ENCODE results near the gene CARMIL3.
"Not testable (repeated sequence)": the region's sequence is repeated elsewhere in the genome, so short reads cannot be mapped to it uniquely, and the experiment has no call there.

CARMIL3 gene

DNA sequence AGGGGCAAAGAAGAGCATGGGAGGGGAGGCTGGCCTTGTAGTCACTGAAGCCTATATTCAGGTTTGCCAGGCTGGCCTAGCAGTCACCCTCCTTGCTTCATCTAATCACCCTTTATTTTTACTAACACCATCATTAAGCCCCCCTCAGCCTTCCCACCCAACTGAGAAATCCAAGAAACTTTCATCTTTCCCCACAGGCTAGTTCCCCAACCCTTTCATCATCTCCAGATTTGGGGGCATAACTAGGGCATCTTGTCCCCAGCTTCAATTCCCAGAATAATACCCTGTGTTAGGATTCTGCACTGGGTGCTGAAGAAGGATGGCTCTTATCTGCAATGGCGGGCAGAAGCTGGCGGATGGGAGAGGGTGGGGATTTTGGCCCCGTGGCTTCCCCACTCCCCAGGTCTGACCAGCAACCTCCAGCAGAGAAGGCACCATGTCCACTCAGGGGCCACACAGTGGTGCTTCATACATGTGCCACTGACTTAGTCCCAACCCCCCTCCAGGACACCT lies 49.2 kb downstream of the CARMIL3 start:
- peaks cover 0 to 5% (median 0%) of the 10 kb centered on the region in 5 experiments for H3K9me3 ChIP-seq (ENCODE audit: control extremely low read depth in 1 of 5, control insufficient read depth in 4 of 5, insufficient read depth in 2 of 5, low read depth in 1 of 5, low read length in 4 of 5)
- no peak for DNase-seq
- H3K4me1 ChIP-seq (ENCODE audit: control extremely low read depth in 1 of 4, control insufficient read depth in 4 of 4, insufficient read depth in 4 of 4, low read length in 3 of 4), result peaks cover 0 to 3% (median 0%) of the 10 kb centered on the region in 4 experiments
- no peaks in the 10 kb centered on the region for H3K27me3 ChIP-seq (replicated peaks in 2 of 5; ENCODE audit: control insufficient read depth in 4 of 5, insufficient read depth in 5 of 5, low read length in 4 of 5)
- no peak overlapping the region for H3K27ac ChIP-seq (ENCODE audit: insufficient read depth in 1 of 2, low read depth in 1 of 2, low read length in 2 of 2, poor library complexity in 1 of 2, severe bottlenecking in 2 of 2)
- peaks cover 0 to 68% (median 34%) of the 10 kb centered on the region in 4 experiments for H3K36me3 ChIP-seq (ENCODE audit: control insufficient read depth in 4 of 4, insufficient read depth in 4 of 4, low read length in 3 of 4)
- no peak overlapping the region for H3K4me3 ChIP-seq (ENCODE audit: control insufficient read depth in 1 of 7, extremely low read depth in 1 of 7, insufficient read depth in 4 of 7, low read depth in 2 of 7, low read length in 6 of 7)
- CTCF ChIA-PET, result interaction anchor here (1.1 to 11.6 kb wide), 3 partner anchors 10 to 42 kb away, joined by 3 to 188 read pairs (median 7); no protein-coding TSS in a partner anchor
- WGBS (ENCODE audit: insufficient coverage), result 97% methylated on average over 3 of the region's 3 CpGs
- POLR2A ChIA-PET, result no interaction called here

DNA sequence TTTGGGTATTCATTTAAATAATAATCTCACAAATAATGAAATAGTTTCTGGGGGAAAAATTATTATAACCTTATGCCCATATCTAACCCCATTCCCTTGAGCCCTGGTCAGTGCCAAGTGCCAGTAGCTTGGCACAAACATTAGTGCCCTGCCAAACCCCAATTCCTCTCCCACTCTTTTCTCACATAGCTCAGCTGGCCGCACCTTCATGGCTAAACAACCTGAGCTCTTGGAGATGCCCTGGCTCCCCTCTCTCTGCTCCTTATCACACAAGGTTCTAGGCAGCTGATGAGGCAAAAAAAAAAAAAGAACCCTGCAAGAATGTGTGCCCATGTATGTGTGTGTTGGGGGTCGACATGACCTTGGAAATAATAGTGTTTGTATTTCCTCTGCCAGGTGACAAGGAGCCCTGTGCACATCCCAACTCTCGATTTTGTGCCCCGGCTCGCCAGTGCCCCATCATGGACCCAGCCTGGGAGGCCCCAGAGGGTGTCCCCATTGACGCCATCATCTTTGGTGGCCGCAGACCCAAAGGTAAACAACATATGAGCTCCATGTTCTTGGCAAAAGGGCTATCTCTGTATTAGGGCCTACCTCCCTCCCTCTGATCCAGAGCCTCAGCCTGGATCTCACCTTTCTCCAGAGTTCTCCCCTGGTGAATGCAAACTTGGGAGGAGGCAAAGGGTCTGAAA lies 50.7 kb downstream of the CARMIL3 start:
- H3K4me1 ChIP-seq (ENCODE audit: control extremely low read depth in 1 of 4, control insufficient read depth in 4 of 4, insufficient read depth in 4 of 4, low read length in 3 of 4), result peaks cover 0 to 5% (median 0%) of the 10 kb centered on the region in 4 experiments
- ChIA-PET CTCF (interaction anchor here (0.8 to 11.6 kb wide), 3 partner anchors 11 to 60 kb away, joined by 3 to 188 read pairs (median 7); no protein-coding TSS in a partner anchor), POLR2A (interaction anchor here (0.6 kb wide), 1 partner anchor 136 kb away, joined by 4 read pairs; no protein-coding TSS in a partner anchor)
- whole genome bisulfite sequencing (ENCODE audit: insufficient coverage), result 94% methylated on average over 6 of the region's 7 CpGs
- peaks cover 0 to 5% (median 0%) of the 10 kb centered on the region in 5 experiments for H3K9me3 ChIP-seq (ENCODE audit: control extremely low read depth in 1 of 5, control insufficient read depth in 4 of 5, insufficient read depth in 2 of 5, low read depth in 1 of 5, low read length in 4 of 5)
- H3K36me3 ChIP-seq (ENCODE audit: control insufficient read depth in 4 of 4, insufficient read depth in 4 of 4, low read length in 3 of 4), result peaks cover 0 to 64% (median 34%) of the 10 kb centered on the region in 4 experiments
- DNase-seq, result no peak
- H3K27ac ChIP-seq (ENCODE audit: insufficient read depth in 1 of 2, low read depth in 1 of 2, low read length in 2 of 2, poor library complexity in 1 of 2, severe bottlenecking in 2 of 2), result no peak overlapping the region
- no peak overlapping the region for H3K4me3 ChIP-seq (ENCODE audit: control insufficient read depth in 1 of 7, extremely low read depth in 1 of 7, insufficient read depth in 4 of 7, low read depth in 2 of 7, low read length in 6 of 7)
- H3K27me3 ChIP-seq (replicated peaks in 2 of 5; ENCODE audit: control insufficient read depth in 4 of 5, insufficient read depth in 5 of 5, low read length in 4 of 5), result no peaks in the 10 kb centered on the region

- Histone ChIP-seq H3K27ac (ENCODE audit: insufficient read depth in 1 of 2, low read depth in 1 of 2, low read length in 2 of 2, poor library complexity in 1 of 2, severe bottlenecking in 2 of 2) (no peak overlapping the region), H3K4me3 (ENCODE audit: control insufficient read depth in 1 of 7, extremely low read depth in 1 of 7, insufficient read depth in 4 of 7, low read depth in 2 of 7, low read length in 6 of 7) (no peak overlapping the region), H3K36me3 (ENCODE audit: control insufficient read depth in 4 of 4, insufficient read depth in 4 of 4, low read length in 3 of 4) (peaks cover 0 to 55% (median 30%) of the 10 kb centered on the region in 4 experiments), H3K4me1 (ENCODE audit: control extremely low read depth in 1 of 4, control insufficient read depth in 4 of 4, insufficient read depth in 4 of 4, low read length in 3 of 4) (peaks cover 0 to 7% (median under 1%) of the 10 kb centered on the region in 4 experiments), H3K9me3 (ENCODE audit: control extremely low read depth in 1 of 5, control insufficient read depth in 4 of 5, insufficient read depth in 2 of 5, low read depth in 1 of 5, low read length in 4 of 5) (peaks cover 0 to 5% (median 0%) of the 10 kb centered on the region in 5 experiments), H3K27me3 (replicated peaks in 2 of 5; ENCODE audit: control insufficient read depth in 4 of 5, insufficient read depth in 5 of 5, low read length in 4 of 5) (no peaks in the 10 kb centered on the region)
- WGBS (ENCODE audit: insufficient coverage), result 92% methylated on average over 13 of the region's 13 CpGs
- no peak for DNase-seq
- CTCF ChIA-PET, result interaction anchor here (1.1 to 11.6 kb wide), 3 partner anchors 12 to 60 kb away, joined by 3 to 188 read pairs (median 33); no protein-coding TSS in a partner anchor
- POLR2A ChIA-PET, result no interaction called here
These were observed 51.6 kb downstream of the CARMIL3 start for GRCh38 chr14:24103451-24103850.

DNA sequence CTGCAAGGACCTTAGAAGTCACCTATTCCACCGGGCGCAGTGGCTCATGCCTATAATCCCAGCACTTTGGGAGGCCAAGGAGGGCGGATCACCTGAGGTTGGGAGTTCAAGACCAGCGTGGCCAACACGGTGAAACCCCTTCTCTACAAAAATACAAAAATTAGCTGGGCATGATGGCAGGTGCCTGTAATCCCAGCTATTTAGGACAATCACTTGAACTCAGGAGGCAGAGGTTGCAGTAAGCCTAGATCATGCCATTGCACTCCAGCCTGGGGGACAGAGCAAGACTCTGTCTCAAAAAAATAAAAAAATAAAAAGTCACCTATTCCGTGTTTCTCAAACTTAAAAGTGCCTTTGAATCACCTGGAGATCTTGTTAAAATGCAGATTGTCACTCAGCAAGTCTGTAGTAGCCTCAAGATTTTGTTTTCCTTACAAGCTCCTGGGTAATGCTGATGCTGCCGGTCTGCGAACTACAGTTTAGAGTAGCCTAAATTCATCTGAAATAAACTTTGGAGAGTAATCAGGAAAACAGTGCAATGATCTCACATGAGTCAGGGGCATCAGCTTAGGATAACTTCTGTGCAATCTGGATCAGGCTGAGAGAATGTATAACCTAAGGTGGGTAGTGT lies 53.9 kb downstream of the CARMIL3 start:
- not testable (repeated sequence) for H3K4me3 ChIP-seq (ENCODE audit: control insufficient read depth in 1 of 7, extremely low read depth in 1 of 7, insufficient read depth in 4 of 7, low read depth in 2 of 7, low read length in 6 of 7); H3K27ac ChIP-seq (ENCODE audit: insufficient read depth in 1 of 2, low read depth in 1 of 2, low read length in 2 of 2, poor library complexity in 1 of 2, severe bottlenecking in 2 of 2); DNase-seq; H3K27me3 ChIP-seq (replicated peaks in 2 of 5; ENCODE audit: control insufficient read depth in 4 of 5, insufficient read depth in 5 of 5, low read length in 4 of 5); H3K9me3 ChIP-seq (ENCODE audit: control extremely low read depth in 1 of 5, control insufficient read depth in 4 of 5, insufficient read depth in 2 of 5, low read depth in 1 of 5, low read length in 4 of 5)
- POLR2A ChIA-PET, result interaction anchor here (1.2 to 1.7 kb wide), 2 partner anchors 11 to 15 kb away, joined by 4 to 5 read pairs; partner anchors contain the start of gene PCK2
- CTCF ChIA-PET, result interaction anchor here (1.1 to 11.6 kb wide), 6 partner anchors 9 to 47 kb away, joined by 3 to 188 read pairs (median 32); partner anchors contain the start of gene PCK2
- Histone ChIP-seq H3K4me1 (ENCODE audit: control extremely low read depth in 1 of 4, control insufficient read depth in 4 of 4, insufficient read depth in 4 of 4, low read length in 3 of 4) (peaks cover 3 to 13% (median 6%) of the 10 kb centered on the region in 4 experiments), H3K36me3 (ENCODE audit: control insufficient read depth in 4 of 4, insufficient read depth in 4 of 4, low read length in 3 of 4) (peaks cover 0 to 33% (median 16%) of the 10 kb centered on the region in 4 experiments)
- WGBS (ENCODE audit: insufficient coverage), result 97% methylated on average over 7 of the region's 8 CpGs

DNA sequence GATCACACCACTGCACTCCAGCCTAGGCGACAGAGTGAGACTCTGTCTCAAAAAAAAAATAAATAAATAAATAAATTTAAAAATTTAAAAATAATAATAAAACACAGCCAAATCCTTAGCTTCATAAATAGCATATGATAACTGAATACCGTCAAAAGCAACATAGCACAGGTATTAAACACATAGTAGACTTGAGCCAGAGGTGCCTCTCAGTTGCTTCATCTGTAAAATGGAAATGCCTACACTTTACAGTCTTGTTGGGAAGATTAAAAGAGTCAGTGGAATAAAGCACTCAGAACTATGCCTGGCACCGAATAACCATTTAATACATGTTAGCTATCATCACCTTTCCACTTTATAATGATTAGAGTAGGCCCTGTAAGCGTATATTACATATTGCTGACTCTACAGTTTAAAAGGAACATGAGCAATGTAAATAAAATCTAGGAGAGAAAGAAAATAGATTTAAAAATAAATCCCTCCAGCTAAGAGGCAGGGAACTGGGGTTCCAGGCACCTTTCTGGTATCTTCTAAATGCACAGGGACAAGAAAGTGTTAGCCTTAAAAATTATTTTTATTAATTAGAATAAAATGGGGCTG lies 55.0 kb downstream of the CARMIL3 start:
- peaks cover 3 to 17% (median 6%) of the 10 kb centered on the region in 4 experiments for H3K4me1 ChIP-seq (ENCODE audit: control extremely low read depth in 1 of 4, control insufficient read depth in 4 of 4, insufficient read depth in 4 of 4, low read length in 3 of 4)
- ChIA-PET POLR2A (interaction anchor here (1.7 kb wide), 1 partner anchor 16 kb away, joined by 4 read pairs; no protein-coding TSS in a partner anchor), CTCF (interaction anchor here (1.0 to 11.6 kb wide), 11 partner anchors 10 to 92 kb away, joined by 3 to 188 read pairs (median 7); partner anchors contain the start of genes IRF9 and PCK2)
- 100% methylated on average over 1 of the region's 4 CpGs for WGBS (ENCODE audit: insufficient coverage)
- H3K9me3 ChIP-seq (ENCODE audit: control extremely low read depth in 1 of 5, control insufficient read depth in 4 of 5, insufficient read depth in 2 of 5, low read depth in 1 of 5, low read length in 4 of 5), result peaks cover 0 to 5% (median 0%) of the 10 kb centered on the region in 5 experiments
- DNase-seq, result no peak
- no peak overlapping the region for H3K4me3 ChIP-seq (ENCODE audit: control insufficient read depth in 1 of 7, extremely low read depth in 1 of 7, insufficient read depth in 4 of 7, low read depth in 2 of 7, low read length in 6 of 7)
- no peaks in the 10 kb centered on the region for H3K27me3 ChIP-seq (replicated peaks in 2 of 5; ENCODE audit: control insufficient read depth in 4 of 5, insufficient read depth in 5 of 5, low read length in 4 of 5)
- peaks cover 0 to 24% (median 13%) of the 10 kb centered on the region in 4 experiments for H3K36me3 ChIP-seq (ENCODE audit: control insufficient read depth in 4 of 4, insufficient read depth in 4 of 4, low read length in 3 of 4)
- no peak overlapping the region for H3K27ac ChIP-seq (ENCODE audit: insufficient read depth in 1 of 2, low read depth in 1 of 2, low read length in 2 of 2, poor library complexity in 1 of 2, severe bottlenecking in 2 of 2)

DNA sequence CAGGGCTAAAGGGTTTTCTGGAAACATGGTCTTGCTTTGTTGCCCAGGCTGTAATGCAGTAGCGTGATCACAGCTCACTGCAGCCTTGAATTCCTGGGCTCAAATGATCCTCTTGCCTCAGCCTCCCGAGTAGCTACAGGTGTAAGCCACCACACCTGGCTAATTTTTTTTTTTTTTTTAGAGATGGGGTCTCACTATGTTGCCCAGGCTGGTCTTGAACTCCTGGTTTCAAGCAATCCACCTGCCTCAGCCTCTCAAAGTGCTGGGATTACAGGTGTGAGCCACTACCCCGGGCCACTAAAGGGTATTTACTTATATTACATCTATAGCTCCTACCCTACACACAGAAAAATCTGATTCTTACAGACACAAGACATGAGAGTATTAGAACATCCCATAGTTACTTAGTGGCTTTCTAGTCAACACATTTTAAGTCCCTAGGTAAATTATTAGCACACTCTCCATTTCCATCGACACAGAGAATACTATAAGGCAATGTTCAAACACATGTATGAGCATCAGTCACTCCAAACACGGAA lies 56.6 kb downstream of the CARMIL3 start:
- 47% methylated on average over 5 of the region's 5 CpGs for WGBS (ENCODE audit: insufficient coverage)
- peaks cover 3 to 20% (median 9%) of the 10 kb centered on the region in 4 experiments for H3K4me1 ChIP-seq (ENCODE audit: control extremely low read depth in 1 of 4, control insufficient read depth in 4 of 4, insufficient read depth in 4 of 4, low read length in 3 of 4)
- DNase-seq, result no peak
- peaks cover 0 to 12% (median 8%) of the 10 kb centered on the region in 4 experiments for H3K36me3 ChIP-seq (ENCODE audit: control insufficient read depth in 4 of 4, insufficient read depth in 4 of 4, low read length in 3 of 4)
- peaks cover 0 to 5% (median 0%) of the 10 kb centered on the region in 5 experiments for H3K9me3 ChIP-seq (ENCODE audit: control extremely low read depth in 1 of 5, control insufficient read depth in 4 of 5, insufficient read depth in 2 of 5, low read depth in 1 of 5, low read length in 4 of 5)
- ChIA-PET POLR2A (interaction anchor here (0.8 to 2.0 kb wide), 4 partner anchors 14 to 38 kb away, joined by 3 to 12 read pairs (median 3); partner anchors contain the start of genes PCK2 and PSME2), CTCF (interaction anchor here (0.5 to 11.6 kb wide), 28 partner anchors 9 to 539 kb away, joined by 3 to 188 read pairs (median 4); partner anchors contain the start of genes CARMIL3, IRF9, PCK2 and PSME1)
- no peaks in the 10 kb centered on the region for H3K27me3 ChIP-seq (replicated peaks in 2 of 5; ENCODE audit: control insufficient read depth in 4 of 5, insufficient read depth in 5 of 5, low read length in 4 of 5)
- peak overlapping the region in 1 of 7 experiments; percentile 38 for H3K4me3 ChIP-seq (ENCODE audit: control insufficient read depth in 1 of 7, extremely low read depth in 1 of 7, insufficient read depth in 4 of 7, low read depth in 2 of 7, low read length in 6 of 7)
- peak overlapping the region in 1 of 2 experiments; percentile 17 for H3K27ac ChIP-seq (ENCODE audit: insufficient read depth in 1 of 2, low read depth in 1 of 2, low read length in 2 of 2, poor library complexity in 1 of 2, severe bottlenecking in 2 of 2)
